Putamen (tissue), 1 donor: Measurements from ENCODE around the gene TCF7L2.
A peak's percentile ranks its signal among the peaks of the same experiment; 100 is the strongest.
"Not testable (repeated sequence)": the region's sequence is repeated elsewhere in the genome, so short reads cannot be mapped to it uniquely, and the experiment has no call there.

ENCODE experiments used
- DNase-seq: peaks from one replicate; pipeline ENCODE4 v3.0.0-alpha.2; 2016; ENCODE audit warnings: low spot score

The TCF7L2 gene

DNA sequence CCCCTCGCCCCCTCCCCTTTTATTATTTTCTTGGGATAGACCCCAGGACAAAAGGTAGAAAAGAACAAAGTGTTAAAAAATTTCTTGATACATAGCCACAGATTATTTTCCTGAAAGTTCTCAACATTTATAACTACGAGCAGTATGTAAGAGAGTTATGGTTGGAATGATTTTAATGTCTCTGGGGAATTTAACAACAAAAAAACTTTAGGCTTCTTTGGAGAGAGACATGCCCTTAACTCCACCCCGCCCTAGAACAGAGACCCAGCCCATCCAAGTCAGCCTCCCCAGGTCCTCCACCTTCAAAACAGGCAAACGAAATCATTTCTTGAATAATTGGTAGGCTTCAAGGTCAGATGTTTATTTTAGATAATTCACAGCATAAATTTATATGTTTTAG, 97.1 kb downstream of the TCF7L2 start:
- no peak for DNase-seq

DNA sequence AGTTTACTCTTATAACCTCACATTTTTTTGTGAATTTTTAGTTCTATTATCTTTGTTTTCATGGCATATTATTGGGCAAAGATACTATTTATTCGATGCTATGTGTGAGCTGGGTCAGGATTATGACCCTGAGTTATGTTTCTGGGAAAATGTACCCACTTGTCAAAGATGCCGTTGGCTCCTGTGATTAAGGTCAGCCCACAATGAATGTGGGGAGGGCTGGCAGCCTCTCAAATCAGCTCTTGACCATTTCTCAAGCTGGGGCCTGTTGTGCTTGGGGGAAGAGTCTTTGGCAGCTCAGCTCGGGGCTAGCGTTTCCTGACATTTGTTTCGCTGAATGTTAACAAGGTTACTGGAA, 97.5 kb downstream of the TCF7L2 start:
- DNase-seq = peak; percentile 18

DNA sequence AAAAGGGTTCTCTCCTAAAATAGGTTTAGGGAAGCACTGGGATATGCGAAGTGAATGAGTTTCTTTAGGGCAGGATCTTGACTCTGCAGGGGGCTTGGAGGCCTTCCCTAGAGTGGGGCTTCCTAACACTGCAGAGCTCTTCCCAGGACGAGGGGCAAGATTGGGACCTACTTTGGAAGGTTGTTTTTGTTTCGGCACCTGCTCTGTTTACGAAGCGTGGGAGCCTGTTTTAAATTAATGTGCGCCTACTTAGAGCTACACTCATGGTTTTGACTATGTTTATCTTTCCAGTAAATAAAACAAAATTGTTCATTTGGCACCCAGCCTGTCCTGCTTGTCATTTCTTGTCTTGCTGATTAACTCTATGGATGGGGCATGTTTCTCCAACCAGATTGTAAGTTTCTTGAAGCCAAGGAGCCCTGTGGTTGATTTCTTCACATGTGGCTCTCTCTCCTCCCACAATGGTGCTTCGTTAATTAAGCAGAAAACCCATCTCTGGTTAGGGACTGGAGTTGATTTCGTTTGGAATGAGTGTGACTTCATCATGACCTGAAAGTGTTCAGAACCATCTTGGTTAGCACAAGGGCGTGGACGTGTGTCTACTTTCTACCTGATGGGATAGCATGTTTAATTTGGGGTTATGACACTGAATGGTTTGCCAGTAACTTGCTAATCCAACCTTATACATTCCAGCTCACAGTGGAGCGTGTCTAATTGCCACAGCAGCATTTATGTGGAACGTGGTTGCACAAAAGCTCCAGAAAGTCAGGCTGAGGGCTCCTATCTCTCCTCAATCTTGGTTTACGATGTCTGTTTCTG, 98.1 kb downstream of the TCF7L2 start:
- DNase-seq = no peak

DNA sequence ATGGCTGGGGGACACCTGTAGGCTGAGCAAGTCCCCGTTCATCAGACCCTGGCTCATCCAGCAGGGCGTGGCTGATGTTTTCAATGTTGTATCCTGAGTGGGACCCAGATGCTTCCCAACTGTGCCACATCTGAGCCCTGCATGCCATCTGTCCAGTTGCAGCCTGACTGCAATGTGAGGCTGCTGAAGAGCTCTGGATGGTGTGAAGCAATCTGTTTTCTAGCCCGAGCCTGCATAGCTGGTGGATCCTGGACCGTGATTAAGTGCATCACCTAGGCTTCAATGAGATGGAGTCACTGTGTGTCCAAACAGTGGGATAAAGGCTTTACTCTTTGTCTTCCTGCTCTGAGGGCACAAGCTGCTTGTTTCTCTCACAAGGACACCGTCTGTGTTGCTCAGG, 99.8 kb downstream of the TCF7L2 start:
- no peak for DNase-seq

DNA sequence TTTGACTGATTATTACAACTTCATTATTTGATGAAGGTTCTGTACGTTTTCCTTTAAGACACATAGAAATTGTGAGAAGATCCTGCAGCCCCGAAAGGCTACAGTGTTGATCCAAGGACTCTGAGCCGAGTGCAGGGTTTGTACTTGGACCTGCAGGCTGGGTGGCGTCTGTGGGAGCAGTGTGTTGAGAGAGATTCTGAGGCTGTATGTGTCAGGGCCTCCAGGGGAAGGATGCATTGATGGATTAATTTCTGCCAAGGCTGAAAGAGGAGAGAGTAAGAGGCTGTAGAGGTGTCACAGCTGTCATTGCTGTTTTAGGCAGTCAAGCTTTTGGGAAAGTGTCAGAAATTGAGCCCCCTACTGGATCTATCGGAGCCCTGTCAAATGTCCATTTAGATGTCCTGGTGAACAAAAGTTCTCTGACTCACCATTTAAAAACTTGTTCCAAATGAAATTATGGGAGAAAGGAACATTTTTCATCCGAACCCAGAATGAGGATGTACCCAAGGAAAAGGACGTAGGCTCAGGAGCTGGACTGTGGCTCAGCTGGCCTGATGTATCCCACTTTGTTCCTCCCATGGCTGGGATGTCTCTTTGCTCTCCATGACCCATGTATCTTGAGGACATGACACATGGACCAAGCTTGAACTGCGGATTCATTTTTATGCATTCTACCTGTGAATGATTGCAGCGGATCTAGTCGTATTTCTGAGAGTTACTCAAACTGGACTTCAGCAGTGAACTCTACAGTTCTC, 102.2 kb downstream of the TCF7L2 start:
- DNase-seq = no peak

DNA sequence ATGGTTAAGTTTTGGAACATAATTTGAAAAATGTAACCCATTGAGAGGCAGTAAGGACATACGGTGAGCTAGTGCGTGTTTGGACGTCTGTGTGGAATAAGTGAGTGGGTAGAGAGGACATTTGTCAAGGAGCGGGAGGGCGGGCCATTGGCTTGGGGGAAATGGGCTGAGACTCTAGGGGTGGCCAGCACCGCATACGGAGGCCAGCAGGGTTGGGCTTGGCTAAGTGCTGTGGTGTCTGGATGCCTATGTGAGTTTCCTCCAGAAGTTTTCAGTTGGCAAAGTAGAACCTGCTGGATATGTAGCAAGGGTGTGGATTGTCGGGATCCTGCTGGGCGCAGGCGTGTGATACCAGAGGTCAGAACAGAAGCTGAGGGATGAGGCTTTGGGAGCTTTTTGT, 103.0 kb downstream of the TCF7L2 start:
- DNase-seq = no peak

DNA sequence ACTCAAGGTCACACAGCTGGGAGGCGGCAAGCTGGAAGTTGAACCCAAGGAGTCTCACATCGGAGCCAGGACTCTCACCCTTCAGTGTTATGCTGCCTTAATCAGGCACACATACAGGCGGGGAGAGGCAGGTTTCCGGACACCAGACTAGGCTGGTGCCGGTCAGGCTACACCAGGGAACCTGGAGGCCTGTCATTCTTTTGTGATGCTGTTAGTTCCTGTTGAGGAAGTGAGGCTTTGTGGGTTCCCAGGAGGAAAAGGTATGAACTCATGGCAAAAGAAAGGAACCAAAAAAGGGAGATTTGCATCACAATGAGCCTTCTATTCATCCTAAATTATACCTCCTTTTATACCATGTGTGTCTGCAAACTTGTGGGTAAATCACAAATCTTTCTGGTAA, 103.8 kb downstream of the TCF7L2 start:
- no peak for DNase-seq

DNA sequence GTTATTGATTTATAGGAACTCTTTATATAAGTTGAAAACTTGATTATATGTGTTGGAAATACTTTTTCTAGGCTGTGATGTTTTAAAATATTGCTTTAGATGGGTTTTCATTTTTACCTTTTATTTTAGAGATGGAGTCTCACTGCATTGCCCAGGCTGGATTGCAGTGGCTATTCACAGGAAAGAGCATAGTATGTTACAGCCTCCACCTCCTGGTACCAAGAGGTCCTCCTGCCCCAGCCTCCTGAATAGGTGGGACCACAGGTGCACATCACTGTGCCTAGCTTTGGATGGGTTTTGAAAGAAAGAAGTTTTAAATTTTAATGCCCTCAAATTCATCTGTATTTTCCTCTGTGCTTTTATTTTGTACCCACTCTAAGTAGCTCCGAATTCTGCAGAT, 105.4 kb downstream of the TCF7L2 start:
- DNase-seq = no peak

DNA sequence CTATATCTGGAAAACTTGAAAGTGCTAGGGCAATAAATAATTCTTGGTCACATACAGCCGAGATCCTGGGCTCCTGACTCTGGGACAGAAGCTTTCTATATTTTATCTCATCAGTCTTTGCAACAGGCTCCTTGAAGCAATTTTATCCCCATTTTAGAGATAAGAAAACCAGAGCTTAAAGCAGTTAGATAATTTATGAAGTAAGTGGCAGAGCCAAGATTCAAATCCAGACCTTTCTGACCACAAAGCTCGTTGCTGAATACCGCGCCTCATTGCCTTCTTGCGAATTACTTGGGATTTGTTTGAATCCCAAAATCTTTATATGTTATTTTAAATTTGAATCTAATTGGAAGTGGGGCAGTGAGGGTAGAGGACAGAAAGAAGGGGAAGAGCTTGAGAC, 106.0 kb downstream of the TCF7L2 start:
- DNase-seq = no peak

DNA sequence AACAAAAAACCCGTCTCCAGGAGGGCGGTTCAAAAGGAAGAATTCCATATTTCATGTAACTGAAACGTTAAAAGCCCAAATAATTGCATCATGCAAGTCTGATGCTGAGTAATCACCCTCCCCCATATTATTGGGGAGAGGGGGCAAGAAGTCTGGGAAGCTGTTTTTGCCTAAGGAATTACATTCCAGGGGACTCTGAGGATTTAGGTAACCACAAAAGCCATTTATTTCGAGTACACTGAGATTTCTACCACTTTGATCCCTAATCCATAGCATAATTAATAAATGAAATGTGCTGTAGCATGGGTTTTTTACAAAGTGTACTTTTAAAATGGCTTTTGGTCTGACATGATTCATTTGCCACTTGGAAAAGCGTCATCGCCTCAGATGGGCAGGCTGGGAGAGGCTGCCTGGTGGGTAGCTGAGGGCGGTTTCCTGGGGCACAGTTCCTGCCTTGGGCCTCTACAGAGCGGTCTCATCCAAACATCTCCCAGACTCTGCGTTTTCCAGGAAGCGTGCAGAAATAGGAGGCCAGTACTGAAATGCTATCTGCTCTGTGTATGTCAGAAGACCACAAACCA, 106.5 kb downstream of the TCF7L2 start:
- DNase-seq = no peak

DNA sequence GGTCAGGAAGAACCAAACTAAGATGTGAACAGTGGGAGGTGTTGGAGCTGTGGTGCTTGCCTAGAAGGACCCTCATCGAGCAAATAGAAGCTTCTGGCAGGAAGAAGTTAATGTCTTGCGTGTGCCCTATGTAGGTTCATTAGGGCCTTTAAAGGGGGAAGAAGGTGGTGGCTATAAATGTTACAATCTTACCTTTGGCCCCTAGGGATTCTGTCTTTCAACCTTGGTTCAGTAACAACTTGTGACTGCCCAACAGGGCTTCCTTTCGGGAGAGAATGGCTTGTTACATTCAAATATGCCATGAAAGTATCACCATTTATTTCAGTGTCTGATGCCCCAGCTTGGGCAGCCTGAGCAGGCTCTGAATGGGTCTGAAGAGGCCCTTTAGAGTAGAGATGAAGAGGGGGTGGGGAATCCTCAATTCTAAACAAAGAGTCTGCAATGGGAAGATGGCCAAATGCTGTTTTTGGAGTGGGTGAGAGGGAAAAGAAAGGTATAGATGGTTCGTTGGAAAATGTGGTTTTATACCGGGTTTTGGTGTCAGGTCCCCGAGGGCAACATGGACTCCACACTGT, 108.0 kb downstream of the TCF7L2 start:
- DNase-seq = peak; percentile 15

DNA sequence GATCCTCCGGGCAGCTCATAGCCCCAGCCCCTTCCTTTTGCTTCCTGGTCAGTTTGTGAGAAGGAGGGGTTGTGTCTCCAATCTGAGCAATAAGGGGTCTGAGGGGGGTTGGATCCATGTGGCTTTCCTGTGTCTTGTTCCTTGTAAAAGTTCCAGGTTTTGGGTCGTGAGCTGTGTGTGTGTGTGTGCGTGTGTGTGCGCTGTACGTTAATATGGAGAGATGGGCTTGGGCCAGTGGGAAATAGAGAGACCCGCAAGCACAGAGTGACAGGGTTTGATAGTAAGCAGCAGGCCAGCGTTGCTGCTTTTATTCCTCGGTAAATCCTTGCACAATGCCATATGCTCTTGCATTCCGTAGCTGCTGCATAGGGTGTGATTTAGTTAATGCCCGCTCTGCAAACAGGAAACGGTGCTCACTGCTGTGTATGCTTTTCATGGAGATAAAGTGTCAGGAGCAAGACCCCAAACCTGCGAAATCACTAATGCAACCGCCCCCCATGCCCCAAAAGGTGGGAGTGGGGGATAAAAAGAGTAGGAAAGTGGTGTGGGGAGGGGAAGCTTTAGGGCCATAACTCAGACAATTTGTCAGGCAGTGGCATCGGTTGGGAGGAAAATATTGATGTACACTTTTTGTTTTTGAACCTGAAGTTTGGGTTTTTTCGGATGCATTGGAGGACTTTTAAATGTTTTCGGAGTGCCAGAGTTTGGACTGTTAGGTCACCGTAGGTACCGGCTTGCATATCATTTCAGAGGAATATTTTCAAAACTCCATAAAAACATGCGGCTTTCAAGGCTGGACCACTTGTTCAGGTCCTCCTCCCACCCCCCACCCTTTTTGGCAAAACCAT, 108.7 kb downstream of the TCF7L2 start:
- DNase-seq = peak; percentile 22

DNA sequence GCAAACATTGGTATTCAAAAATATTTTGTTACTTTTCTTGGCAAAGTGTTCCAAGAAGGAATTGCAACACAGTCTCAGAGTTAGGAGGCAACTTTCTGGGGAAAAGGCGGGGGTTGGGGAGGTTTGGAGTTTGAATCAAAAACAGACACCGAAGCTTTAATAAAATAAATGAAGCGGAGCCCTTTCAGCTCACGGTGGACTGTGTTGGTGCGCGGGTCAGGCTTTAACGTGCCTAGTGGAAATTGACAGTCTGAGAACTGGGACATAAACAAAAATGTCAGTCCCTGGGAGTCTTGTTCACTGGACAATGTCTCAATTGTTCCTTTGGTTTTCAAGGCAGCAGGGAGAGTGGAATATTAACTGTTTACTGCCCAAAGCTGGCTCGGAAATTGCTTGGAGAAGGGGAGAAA, 109.3 kb downstream of the TCF7L2 start:
- DNase-seq = peak; percentile 85

DNA sequence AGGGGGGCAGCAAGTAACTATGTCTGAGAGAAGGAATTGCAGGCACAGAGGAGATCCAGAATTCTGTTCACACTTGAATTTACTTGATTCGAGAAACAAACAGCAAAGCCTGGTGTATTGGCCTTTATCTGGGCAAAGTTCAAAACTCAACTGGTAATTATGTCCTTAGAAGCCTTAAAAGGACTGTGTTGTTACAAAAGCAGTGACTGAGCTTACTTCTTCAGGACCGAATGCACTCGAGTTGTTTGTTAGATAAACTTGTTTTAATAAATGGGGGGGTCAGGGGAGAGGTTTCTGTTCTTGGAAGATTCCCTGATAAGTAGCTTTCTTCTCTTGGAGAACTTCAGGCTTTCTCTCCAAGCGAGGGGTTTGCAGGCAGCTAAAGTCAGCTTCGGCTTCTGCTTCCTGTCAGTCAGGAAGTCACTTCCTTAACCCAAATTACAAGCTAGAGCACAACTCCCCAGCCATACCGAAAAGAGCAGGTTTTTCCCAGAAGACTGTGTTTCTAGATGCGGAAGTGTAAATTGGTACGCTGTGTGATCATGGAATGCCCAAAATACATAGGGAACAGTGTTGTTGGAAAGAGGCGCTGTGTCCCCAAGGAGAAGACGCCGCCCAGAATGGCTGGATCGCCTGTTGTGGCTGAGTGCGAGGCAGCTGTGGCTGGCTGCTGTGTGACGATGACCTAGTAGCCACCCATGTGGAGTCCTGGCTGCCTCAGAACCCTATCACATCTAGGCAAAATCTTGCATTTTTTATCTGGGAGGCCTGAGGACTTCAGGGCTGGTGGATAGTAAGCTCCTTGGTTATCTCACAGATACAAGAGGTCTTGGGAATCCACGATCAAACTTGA, 110.4 kb downstream of the TCF7L2 start:
- peak; percentile 64 for DNase-seq

DNA sequence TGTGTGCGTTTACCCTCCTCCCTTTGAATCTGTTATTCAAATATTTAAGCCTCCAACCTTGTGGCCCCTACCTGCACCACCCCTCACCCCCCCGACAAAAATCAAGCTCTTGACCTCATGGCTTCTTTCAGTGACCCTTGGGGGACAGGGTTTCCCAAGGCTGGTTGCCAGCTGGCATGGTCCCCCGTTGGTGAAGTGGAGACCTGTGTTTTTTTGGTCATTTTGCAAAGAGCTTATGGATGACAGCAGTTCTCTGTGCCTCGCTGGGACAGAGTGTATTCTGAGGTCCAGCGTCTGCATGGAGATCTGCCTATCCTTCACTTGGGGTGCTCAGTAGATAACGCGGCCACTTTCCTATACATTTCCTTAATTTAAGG, 111.0 kb downstream of the TCF7L2 start:
- DNase-seq = no peak

DNA sequence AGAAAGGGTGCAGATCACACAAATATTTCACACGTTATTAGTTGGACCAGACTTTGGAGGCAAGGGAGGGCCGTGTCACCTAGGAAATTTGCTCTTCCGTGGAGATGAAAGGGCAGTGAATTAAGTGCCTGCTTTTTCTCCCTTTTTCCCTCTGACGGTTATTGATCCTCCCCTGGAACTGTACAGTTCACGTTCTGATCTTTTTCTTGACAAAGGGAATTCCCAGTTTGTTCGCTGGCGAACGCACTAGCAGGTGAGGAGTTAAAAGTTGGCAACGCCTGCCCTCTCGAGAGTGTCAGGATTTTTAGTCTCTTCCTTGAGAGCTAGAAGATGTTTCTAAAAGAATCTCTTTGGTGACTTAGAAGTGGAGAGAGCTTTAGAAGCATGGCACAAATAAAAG, 111.5 kb downstream of the TCF7L2 start:
- no peak for DNase-seq

DNA sequence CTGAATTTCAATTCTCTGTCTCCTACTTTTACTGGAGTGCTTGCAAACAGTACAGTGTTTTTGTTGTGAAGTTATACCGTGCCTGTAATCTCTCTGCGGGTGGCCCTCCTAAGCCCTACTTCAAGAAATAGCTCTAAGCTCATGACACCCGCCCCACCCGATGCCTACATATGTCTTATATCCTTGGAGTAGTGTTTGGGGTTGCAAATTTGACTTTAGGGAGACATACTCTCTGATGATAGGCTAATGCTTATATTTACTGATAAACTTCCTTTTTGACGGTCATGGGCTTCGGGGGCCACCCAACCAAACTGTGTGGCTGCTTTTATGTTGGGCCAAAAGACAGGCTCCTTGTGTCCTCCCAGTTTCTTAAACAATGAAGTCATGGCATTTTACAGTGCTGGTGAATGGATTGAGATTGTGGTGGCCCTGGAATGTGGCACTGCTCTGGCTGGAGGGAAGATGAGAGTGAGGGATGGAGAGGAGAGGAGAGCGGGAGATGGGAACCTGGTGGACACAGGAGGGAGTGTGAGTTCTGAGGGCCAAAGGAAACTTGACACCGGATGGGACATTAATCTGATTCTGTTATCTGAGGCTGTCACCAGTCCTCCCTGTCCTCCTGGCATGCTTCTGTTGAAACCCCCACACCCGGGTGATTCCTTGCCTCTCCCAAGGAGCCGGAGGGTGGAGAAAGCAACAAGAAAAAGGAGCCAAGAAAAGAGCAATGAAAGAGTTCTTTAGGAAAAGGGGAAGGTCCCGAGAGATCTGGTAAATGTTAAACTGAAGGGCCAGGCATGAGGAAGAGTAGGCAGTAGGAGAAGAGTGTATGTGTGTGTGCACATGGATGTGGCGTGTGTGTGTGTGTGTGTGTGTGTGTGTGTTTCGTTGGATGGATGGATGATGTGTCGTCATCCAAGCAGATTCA, 113.3 kb downstream of the TCF7L2 start:
- no peak for DNase-seq

DNA sequence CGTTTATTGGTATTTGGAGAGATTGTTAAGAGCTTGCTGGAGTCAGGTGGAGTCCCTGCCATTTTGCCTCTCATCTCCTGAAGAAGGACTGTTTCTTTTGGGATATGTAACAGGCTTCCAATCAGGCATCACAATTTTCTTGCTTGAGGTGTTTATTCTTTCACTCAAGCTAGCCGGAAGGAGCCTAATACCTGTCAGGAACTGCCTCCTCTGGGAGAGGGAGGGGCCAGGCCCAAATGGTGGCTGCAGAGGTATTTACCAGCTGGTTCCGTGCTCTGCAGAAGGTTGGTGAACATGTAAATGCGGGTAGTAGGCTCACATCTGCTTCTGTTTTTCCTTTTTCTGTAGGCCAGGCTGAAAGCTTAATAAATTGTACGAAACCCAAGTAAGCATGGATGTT, 114.0 kb downstream of the TCF7L2 start:
- DNase-seq = no peak

DNA sequence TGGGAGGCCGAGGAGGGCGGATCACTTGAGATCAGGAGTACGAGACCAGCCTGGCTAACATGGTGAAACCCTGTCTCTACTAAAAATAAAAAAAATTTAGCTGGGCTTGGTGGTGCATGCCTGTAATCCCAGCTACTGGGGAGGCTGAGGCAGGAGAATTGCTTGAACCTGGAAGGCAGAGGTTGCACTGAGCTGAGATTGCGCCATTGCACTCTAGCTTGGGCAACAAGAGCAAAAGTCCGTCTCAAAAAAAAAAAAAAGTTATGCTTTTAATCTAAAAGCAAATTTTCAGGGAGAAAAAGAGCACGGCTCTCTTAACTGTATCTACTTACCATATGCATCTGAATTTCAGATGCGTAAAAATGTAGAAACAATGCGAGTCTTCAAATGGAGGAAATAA, 116.1 kb downstream of the TCF7L2 start:
- not testable (repeated sequence) for DNase-seq
